ENCODE measurements around the gene RUVBL1. TPM values are rescaled to one million over a fixed set of nuclear protein-coding genes. Genes with fewer than 3 reads are reported as not detected.

Gene RUVBL1
- total and polyA plus RNA-seq, 4 donors = 13.3 to 23.1 (median 13.9) TPM

- TF ChIP-seq GABPA (IDR thresholded peaks at IDR 0.05 in 1 of 2, conservative IDR thresholded peaks at IDR 0.05 in 1 of 2) (no peak), YY1 (IDR thresholded peaks at IDR 0.05) (no peak), JUND (IDR thresholded peaks at IDR 0.05) (no peak), FOXA2 (IDR thresholded peaks at IDR 0.05) (no peak), RAD21 (IDR thresholded peaks at IDR 0.05) (no peak), FOXA1 (IDR thresholded peaks at IDR 0.05) (no peak), RXRA (IDR thresholded peaks at IDR 0.05) (no peak), HNF4A (conservative IDR thresholded peaks at IDR 0.05) (no peak), ZBTB33 (IDR thresholded peaks at IDR 0.05) (no peak)
- TF ChIP-seq, protein P1, sequence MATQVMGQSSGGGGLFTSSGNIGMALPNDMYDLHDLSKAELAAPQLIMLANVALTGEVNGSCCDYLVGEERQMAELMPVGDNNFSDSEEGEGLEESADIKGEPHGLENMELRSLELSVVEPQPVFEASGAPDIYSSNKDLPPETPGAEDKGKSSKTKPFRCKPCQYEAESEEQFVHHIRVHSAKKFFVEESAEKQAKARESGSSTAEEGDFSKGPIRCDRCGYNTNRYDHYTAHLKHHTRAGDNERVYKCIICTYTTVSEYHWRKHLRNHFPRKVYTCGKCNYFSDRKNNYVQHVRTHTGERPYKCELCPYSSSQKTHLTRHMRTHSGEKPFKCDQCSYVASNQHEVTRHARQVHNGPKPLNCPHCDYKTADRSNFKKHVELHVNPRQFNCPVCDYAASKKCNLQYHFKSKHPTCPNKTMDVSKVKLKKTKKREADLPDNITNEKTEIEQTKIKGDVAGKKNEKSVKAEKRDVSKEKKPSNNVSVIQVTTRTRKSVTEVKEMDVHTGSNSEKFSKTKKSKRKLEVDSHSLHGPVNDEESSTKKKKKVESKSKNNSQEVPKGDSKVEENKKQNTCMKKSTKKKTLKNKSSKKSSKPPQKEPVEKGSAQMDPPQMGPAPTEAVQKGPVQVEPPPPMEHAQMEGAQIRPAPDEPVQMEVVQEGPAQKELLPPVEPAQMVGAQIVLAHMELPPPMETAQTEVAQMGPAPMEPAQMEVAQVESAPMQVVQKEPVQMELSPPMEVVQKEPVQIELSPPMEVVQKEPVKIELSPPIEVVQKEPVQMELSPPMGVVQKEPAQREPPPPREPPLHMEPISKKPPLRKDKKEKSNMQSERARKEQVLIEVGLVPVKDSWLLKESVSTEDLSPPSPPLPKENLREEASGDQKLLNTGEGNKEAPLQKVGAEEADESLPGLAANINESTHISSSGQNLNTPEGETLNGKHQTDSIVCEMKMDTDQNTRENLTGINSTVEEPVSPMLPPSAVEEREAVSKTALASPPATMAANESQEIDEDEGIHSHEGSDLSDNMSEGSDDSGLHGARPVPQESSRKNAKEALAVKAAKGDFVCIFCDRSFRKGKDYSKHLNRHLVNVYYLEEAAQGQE (IDR thresholded peaks at IDR 0.05) = no peak
- TF ChIP-seq, protein P2, sequence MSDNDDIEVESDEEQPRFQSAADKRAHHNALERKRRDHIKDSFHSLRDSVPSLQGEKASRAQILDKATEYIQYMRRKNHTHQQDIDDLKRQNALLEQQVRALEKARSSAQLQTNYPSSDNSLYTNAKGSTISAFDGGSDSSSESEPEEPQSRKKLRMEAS (IDR thresholded peaks at IDR 0.05) = no peak
Measured at GRCh38 chr3:128167646-128167972, 44.0 kb upstream of the RUVBL1 start.

DNA sequence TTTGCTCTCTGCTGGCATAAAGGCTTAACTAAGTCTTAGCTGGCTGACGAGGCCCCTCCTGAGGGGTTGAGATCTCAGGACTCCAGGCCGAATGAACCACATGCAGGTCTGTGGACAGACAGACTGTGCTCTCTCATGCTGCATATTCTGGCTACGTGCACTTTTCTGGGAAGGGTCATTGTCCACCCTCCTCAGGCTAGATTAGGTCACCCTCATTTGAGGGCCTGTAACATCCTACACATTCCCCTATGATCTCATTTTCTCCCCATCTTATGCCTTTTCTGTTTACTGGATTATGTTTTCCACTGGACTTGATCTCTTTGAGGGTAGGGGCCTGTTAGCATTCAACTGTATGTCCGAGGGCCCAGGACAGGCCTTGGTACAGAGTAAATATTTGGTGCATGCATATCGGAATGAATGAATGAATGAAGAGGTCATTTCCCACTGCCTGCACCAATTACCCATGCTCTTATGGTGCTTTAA is 43.4 kb upstream of the RUVBL1 start:
- no peak for DNase-seq (ENCODE audit: low spot score)
- Histone ChIP-seq H3K4me3 (ENCODE audit: low read depth in 1 of 3, low read length in 3 of 3) (no peak overlapping the region), H3K27ac (ENCODE audit: low read depth in 1 of 2, low read length in 2 of 2) (peak overlapping the region in 1 of 2 donors; percentile 81), H3K4me1 (ENCODE audit: control insufficient read depth in 4 of 4, insufficient read depth in 4 of 4, low read length in 3 of 4) (peaks cover 7 to 45% (median 36%) of the 10 kb centered on the region in 4 donors), H3K27me3 (ENCODE audit: control insufficient read depth in 4 of 4, insufficient read depth in 4 of 4, low read length in 3 of 4) (no peaks in the 10 kb centered on the region), H3K9ac (ENCODE audit: low read depth in 1 of 2, low read length in 2 of 2) (no peak overlapping the region), H3K9me3 (ENCODE audit: control insufficient read depth in 4 of 4, low read length in 3 of 4) (no peaks in the 10 kb centered on the region), H3K36me3 (ENCODE audit: control insufficient read depth in 4 of 4, insufficient read depth in 3 of 4, low read depth in 1 of 4, low read length in 3 of 4) (no peaks in the 10 kb centered on the region)
- 86% methylated on average over 5 of the region's 5 CpGs for WGBS
- TF ChIP-seq HNF4G (IDR thresholded peaks at IDR 0.05) = no peak
- TF ChIP-seq YY1 (IDR thresholded peaks at IDR 0.05) = no peak
- TF ChIP-seq HNF4A (conservative IDR thresholded peaks at IDR 0.05) = no peak
- no peak for TF ChIP-seq FOXA1 (IDR thresholded peaks at IDR 0.05)
- TF ChIP-seq ZBTB33 (IDR thresholded peaks at IDR 0.05) = no peak
- TF ChIP-seq SP1 (IDR thresholded peaks at IDR 0.05) = no peak
- no peak for TF ChIP-seq GABPA (IDR thresholded peaks at IDR 0.05 in 1 of 2, conservative IDR thresholded peaks at IDR 0.05 in 1 of 2)
- no peak for TF ChIP-seq RAD21 (IDR thresholded peaks at IDR 0.05)
- TF ChIP-seq EGR1 (IDR thresholded peaks at IDR 0.05; ENCODE audit: low read depth in 2 of 2) = no peak
- TF ChIP-seq, protein P1 (IDR thresholded peaks at IDR 0.05) = no peak
- TF ChIP-seq CTCF (IDR thresholded peaks at IDR 0.05; ENCODE audit: low read depth, low read length, missing input control) = no peak
- TF ChIP-seq, protein P2 (IDR thresholded peaks at IDR 0.05) = no peak
- TF ChIP-seq JUND (IDR thresholded peaks at IDR 0.05) = no peak
- TF ChIP-seq, protein P3, sequence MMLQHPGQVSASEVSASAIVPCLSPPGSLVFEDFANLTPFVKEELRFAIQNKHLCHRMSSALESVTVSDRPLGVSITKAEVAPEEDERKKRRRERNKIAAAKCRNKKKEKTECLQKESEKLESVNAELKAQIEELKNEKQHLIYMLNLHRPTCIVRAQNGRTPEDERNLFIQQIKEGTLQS (IDR thresholded peaks at IDR 0.05) = no peak
- no peak for TF ChIP-seq NR2F2 (IDR thresholded peaks at IDR 0.05)
- no peak for TF ChIP-seq TAF1 (conservative IDR thresholded peaks at IDR 0.05)

More at GRCh38 chr3:128167646-128167972, 44.0 kb upstream of the RUVBL1 start:
- Histone ChIP-seq H3K9ac (ENCODE audit: low read depth in 1 of 2, low read length in 2 of 2) (no peak overlapping the region), H3K36me3 (ENCODE audit: control insufficient read depth in 4 of 4, insufficient read depth in 3 of 4, low read depth in 1 of 4, low read length in 3 of 4) (no peaks in the 10 kb centered on the region), H3K4me3 (ENCODE audit: low read depth in 1 of 3, low read length in 3 of 3) (peak overlapping the region in 1 of 3 donors; percentile 5), H3K9me3 (ENCODE audit: control insufficient read depth in 4 of 4, low read length in 3 of 4) (no peaks in the 10 kb centered on the region), H3K4me1 (ENCODE audit: control insufficient read depth in 4 of 4, insufficient read depth in 4 of 4, low read length in 3 of 4) (peaks cover 7 to 45% (median 36%) of the 10 kb centered on the region in 4 donors), H3K27ac (ENCODE audit: low read depth in 1 of 2, low read length in 2 of 2) (peak overlapping the region; percentile 46 to 81), H3K27me3 (ENCODE audit: control insufficient read depth in 4 of 4, insufficient read depth in 4 of 4, low read length in 3 of 4) (no peaks in the 10 kb centered on the region)
- whole genome bisulfite sequencing = 65% methylated on average over 8 of the region's 8 CpGs
- no peak for DNase-seq (ENCODE audit: low spot score)

All from liver (tissue), 9 donors.